EL (cell line): ENCODE results near the gene HPS1.

Experiments
- DNase-seq: peaks from one replicate; pipeline ENCODE4 v3.0.0-alpha.2; 2016

The HPS1 gene

DNA sequence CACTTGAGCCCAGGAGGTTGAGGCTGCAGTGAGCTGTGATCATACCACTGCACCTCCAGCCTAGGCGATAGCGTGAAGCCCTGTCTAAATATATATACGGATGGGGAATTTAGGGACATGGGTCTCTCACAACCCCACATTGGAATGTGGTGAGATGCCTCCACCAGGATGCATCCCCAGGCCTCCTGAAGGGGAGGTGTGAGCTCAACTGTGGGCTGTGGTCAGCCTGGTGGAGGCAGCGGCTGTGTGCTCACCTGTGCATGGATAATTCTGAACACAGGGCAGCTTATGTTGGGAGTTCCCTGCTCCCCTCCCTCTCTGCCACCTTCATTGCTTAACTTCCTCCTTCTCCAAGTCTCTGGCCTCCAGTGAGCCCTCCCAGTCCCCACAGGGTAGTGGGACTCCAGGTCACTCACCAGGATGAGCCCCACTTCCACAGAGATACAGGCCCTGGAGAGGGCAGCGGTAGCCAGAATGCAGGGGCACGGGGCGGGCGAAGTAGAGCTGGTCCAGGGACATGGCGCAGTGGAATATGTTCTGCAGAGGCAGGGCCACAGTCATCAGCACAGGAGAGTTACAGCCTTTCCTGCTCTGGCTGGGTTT lies 62.1 kb downstream of the HPS1 start:
- no peak for DNase-seq

DNA sequence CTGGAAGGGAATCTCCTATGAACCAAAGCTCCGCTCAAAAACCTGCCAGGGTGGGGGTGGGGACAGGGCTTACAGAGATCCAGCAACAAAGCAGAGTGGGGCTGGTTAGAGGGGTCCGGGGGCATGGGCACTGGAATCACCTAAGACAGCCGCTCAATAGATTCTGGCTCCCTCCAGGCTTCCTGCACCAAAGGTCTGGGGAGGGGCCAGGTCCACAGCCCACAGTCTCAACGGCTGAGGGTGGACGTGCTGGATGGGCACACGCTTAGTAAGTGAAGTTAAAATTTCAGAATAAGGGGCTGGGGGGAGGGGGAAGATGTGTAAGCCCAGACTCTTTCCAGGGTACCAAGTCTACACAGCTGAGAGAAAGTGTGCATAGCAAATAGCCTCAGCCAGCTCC lies 62.9 kb downstream of the HPS1 start:
- DNase-seq: no peak

DNA sequence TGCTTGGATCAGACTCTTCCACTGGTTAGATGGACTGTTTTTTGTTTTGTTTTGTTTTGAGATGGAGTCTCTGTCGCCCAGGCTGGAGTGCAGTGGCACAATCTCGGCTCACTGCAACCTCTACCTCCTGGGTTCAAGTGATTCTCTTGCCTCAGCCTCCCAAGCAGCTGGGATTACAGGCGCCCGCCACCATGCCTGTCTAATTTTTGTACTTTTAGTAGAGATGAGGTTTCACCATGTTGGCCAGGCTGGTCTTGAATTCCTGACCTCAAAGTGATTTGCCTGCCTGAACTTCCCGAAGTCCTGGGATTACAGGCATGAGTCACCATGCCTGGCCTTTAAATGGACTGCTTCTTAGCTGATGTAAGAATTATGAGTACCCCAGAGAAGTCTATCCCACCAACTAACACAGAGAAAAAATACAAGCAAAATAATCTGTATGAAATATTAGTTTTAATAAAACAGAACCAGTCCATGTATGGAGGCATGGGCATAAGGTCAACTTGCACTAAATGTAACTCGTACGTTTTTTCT lies 63.5 kb downstream of the HPS1 start:
- peak; percentile 88 for DNase-seq

DNA sequence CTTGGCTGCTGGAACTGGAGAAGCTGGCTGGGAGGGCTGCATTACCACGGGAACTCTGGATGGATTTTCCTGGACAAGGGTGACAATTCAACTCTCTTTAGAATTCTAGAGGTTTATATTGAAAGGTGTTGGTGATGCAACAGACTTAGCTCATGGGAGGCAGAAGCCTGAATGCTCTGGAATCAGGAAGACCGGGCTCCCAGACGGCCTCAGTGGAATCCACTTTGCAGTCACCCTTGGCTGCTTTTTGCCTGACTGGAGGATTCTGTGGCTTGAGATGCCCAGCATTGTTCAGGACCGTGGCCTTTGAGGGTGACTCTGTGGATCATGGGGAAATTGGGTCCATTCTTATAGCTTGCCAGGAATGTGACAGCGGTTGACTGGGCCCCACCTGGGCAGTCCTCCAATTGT lies 64.0 kb downstream of the HPS1 start:
- no peak for DNase-seq

DNA sequence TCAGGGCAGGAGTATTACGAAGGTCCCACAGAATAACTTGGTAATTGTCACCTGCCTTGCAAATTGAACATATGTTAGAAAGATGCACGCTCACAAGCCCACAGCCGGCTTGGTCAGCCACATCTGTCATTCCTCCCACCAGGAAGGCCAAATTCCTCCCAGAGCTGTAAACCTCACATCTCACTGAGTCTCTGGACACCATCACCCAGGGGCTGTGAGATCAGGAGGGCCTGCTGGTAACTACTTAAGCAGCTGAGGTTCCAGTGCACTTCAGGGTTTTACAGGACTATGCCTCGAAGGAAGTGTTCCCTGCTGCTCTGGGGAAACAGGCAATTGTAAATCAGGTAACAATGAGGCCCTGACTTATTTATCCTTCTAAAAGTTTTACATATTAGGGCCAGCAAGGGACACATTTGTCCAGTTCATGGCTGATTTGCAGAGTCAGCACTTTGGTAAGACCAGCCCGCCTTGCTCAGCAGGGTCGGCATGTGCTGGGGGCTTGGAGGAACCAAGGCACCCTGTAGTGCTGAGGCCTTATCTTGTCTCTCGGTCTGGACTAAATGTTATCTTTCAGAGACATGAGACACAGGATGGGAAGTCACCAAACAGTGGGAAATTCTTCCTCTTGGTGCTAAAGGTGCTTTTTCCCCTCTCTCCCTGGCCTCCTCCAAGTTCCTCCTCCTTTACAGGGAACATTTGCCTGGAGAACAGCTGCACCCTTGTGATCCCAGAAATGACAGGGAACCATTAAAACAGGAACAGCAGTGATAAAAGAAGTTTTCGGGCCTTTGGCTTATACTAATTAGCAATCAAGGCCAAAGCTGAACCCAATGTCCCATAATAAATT lies 66.0 kb downstream of the HPS1 start:
- no peak for DNase-seq

DNA sequence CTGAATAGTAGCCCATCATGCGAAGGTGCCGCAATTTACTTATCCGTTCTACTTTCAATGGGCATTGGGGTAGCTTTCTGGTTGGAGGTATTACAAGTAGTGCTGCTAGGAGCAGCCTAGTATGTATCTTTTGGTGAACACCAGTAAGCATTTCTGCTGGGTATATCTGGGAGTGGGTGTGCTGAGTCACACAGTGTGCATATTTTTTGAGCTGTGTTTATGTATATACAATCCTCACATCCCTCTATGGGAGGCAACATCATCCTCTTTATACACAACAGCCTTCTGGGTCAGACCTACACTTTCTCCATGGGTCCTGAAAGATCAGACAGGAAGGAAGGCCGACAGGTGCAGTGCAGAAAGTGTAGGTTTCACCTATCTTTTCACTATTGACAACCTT lies 68.0 kb downstream of the HPS1 start:
- peak; percentile 36 for DNase-seq

DNA sequence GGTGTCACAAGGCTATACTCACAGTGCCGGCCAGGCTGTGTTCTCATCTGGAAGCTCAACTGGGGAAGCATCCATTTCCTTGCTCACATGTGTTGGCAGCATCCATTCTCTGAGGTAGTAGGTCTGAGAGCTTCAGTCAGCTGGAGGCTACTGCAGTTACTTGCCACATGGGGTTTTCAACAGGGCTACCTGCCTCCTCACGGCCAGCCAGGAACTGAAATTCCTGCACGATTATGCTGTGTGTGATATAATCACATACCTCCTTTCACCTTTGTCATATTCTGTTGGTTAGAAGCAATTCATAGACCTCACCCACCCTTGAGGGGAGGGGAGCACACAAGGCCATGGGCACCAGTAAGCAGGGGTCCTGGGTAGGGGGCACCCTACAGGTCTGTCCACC lies 69.2 kb downstream of the HPS1 start:
- no peak for DNase-seq

DNA sequence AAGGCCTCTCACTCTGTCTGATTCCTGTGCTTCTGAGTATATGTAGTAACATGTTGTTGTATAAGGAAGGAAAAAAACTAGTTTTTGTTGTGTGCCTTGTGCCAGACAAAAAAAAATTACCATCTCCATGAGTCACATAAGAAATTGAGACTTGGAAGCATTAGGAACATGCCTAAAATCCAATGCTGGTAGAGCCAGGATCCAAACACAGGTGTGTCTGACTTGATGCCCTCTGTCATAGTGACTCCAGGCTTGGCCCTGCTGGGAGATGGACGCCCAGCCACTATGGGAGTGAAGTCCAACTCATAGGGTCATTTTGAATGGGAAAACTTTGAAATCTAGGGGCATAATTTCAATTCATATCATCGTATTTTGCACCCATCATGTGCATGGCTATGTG lies 69.7 kb downstream of the HPS1 start:
- no peak for DNase-seq

DNA sequence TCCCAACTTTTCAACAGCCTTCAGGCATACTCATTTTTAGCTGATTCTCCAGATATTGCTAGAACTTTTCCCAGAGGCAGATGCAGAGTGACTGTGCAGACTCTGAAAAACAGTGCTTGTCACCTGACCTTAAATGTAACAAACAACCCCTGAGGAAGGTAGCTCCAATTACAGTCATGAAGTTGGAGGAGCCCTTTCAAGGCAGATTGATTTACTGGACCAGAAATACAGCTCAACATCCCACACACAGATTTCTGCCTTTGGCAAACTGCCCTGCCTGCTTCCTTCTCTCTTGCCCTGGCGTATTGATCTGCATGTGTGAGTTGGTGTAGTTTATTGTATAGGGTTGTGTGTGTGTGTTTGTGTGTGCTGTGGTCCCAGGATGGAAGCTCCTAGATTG lies 70.2 kb downstream of the HPS1 start:
- no peak for DNase-seq

DNA sequence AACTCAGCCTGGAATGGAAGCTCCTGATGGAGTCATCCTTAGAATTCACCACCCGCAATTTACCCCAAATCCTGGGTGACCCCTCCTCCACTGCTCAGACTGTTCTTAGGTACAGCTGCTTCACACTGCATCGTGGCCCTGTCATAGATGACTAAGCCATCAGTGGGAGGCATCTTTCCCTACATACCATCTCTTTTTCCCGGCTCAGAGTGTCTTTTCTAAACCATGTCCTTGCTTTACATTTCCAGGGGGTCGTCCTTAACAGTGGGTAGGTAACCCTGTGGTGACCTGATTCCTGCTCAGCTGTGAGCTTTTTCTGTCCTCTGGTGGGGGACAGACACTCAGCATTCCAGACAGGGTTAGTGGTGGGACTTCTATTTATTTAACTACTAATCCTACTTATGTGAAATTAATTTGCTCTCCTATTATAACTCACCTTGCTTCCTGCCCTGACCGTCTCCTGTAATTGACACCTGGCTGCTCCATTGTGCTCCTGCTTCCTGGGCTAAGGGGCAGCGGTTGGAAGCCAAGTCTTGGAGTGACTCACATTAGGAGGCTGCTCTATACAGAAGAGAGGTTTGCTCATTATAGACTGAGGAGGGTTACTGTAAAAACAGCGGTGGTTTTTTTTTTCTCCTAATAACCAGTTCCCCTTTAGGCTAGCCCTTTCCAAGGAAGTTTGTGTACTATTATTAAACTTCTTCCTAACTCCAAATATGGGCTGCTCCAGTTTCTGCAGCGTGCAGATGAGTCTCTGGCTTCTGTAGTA lies 72.3 kb downstream of the HPS1 start:
- peak; percentile 72 for DNase-seq

DNA sequence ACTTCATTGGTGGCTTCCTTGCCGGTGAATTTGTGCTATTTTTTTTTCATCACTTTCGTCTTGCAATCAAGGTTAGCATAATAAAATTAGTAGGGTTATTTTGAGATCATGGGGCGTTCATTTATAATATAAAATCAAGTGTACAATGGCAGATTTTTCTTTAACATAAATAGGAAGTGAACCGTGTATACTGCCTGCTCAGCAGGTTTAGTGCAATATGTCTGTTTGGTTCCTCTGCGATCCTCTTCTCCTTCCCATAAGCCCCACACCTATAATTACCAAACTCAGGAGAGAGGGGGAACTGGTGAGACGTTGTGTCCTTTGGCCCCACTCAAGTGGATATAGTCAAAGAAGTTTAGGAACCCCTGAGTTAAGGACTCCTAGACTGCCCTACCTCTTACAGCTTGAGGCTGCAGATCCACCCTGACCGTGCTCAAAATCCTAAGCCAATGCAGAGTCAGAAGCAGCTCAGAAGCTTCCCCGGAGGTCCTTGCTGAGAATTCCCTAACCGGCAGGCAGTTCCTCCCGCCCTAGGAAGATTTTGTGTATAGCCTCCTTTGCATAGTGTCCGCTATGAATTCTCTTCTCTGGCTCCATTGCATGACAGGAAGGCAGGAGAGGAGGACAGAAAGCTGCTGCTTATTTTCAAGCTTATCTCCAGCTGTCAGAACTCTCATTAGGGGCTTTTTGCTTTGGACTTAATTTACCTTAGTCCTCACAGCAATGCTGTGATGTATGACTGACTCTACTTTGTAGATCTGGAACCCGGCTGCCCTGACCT lies 73.3 kb downstream of the HPS1 start:
- DNase-seq: no peak

DNA sequence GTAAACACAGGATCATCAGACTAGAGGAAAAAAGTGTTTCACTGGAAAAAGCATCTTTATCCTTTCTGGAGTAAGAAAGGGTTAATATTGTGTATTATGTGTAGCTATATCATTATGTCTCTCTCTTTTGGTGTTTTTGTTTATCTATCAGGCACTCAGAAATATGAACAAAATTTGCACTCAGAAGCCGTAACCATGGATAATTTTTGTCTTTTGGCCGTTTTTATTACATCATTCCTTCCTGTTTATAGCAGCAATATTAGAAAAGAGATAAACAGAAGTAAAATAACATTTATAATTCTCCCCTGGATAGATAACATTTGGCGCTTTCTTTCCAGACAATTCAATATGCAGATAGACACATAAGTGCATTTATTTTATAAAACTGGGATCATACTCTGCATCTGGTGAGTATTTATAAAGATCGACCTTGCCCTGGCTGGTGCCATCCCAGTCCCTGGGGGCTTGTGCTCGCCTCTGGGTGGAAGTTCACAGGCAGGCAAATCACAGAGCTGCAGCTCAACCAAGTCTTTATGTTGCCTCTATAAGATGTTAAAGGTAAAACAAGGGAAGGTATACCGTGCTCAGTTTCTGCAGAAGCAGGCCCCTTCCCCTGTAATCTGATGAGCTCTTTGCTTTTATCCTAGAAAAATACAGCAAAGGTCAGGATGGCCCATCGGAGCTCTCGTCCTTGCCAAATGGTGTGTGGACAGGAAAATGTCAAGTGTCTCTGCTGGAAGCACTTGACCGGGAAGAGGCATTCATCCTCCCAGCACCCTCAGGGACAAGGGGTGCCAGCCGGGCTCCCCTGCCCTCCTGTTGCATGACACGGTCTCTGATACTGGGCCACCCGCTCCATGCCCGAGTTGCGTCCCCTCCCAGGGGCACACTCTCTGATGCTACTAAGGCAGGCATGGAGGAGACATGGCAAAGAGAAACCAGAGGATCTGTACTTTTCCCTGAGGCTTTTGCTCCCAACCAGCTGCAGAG lies 75.6 kb downstream of the HPS1 start:
- DNase-seq: no peak

DNA sequence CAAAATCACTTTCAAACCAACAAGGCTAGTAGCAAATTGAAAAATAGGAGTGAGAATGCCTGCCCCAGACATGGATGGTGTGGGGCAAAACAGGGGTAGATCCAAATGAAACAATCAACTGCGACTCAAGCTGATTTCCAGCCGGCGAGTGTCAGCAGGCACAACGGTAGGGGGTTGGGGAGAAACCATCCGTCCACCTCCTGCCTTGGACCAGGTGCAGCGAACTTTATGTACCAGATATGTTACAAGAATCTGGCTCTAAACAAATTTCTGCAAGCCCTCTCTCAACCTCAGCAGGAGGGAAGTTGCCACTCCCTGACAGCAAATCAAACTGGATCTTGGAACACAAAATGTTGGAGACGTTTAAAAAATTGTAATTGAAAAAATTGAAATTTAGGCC lies 76.9 kb downstream of the HPS1 start:
- DNase-seq: no peak

DNA sequence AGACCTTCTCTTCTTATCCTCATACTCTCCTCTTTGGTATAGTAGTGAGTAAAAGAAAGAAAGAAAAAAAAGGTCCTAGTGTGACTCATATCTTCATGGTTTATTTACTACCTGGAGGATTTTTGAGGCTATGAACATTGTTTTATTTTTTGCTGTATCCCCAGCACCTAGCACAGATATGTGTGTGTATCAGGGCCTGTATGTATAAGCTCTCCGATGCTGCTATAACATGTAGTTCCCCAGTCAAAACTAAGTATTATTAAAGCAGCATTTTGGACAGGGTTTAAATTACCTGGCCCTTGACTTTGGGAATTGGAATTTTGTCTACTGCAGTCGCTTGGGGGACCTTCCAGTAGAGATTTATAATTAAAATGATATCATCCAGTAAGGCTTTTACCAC lies 78.1 kb downstream of the HPS1 start:
- DNase-seq: no peak

DNA sequence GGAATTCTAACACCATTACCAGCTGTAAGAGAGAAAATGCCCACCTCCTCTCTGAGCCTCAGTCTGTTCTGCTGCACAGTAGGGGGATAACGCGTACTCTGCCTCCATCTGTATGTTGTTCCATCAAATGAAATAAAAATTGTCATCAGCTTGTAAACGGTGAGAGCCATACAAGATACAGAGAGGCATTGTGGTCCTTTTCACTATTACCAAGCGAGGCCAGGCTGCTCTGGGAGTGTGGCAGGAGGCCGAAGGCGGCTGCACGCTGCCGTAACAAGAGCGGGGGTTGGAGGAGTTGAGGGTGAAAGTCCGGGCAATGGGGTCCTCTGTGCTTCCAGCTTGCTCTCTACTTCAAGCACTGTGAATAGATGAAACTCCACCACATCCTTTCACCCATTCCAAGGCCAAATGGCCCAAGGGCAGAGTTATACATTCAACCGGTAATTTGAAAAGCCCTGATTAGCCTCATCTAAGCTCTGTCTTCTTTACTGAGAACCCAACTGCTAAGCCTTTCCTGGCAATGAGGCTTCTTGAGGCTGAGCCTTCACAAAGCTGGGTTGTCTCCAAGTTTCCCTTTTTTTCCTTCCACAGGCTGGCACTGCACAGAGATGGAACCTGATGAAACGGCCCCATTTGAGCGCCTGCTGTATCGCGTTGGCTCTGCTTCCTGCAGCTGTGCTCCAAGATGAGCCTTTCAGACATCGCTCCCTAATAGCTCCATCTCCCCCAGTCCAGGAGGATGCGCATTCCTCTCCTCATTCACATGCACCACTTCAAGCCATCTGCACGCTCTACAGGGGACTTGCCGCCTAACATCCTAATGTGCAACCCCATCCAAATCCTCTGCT lies 78.9 kb downstream of the HPS1 start:
- no peak for DNase-seq
